C4-2B (cell line): Measurements from ENCODE around the gene MICU1.

Source experiments
- CTCF ChIP-seq: fragments of 450-650 bp; conservative IDR thresholded peaks from 2 replicates; pipeline ENCODE4 v1.5.1; 2017; ENCODE audit warnings: mild to moderate bottlenecking
- ZFX ChIP-seq: fragments of 450-650 bp; IDR thresholded peaks from 2 replicates; pipeline ENCODE4 v1.6.1; 2017

GRCh38 chr10:72334196-72334824, 291.6 kb downstream of the MICU1 start:
- TF ChIP-seq CTCF (no peak), ZFX (no peak)
